GM23338 (cell line): ENCODE data around the gene FLRT2.

ENCODE experiments used
- TF ChIP-seq, protein P1 (sequence below): IDR thresholded peaks from one replicate; pipeline ENCODE4 v1.6.1; 2018; ENCODE audit warnings: antibody characterized with exemption; ENCODE audit not compliant: unreplicated experiment
- TF ChIP-seq, protein P2 (sequence below), 2 experiments: fragments of 200-600 bp in 1 of 2; sonication (generic) in 1 of 2; conservative IDR thresholded peaks; 2 replicates each; pipeline versions ENCODE4 v1.5.1 to v1.6.1; 2016 to 2017; ENCODE audit warnings: antibody characterized with exemption in 2 of 2, low read depth in 2 of 2, mild to moderate bottlenecking in 2 of 2, moderate library complexity in 1 of 2

DNA sequence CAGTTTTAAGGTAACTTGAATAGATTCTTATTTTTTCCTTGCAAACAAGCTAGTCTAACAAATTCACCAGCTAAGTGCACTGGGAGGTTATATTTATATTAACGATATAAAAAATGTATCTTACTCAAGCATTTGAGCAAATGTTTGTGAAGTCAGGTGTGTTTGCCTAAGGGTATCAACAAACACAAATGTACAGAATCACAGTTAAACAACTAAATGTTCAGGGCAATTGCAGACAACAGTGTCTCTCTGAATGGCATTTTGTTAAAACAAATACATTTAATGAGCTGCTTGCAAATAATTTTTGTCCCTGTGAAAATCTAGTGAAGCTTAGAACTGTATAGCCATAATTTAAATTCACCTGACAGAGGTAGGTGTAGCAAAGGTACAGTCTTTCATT is 28.2 kb upstream of the FLRT2 start:
- TF ChIP-seq, protein P1, sequence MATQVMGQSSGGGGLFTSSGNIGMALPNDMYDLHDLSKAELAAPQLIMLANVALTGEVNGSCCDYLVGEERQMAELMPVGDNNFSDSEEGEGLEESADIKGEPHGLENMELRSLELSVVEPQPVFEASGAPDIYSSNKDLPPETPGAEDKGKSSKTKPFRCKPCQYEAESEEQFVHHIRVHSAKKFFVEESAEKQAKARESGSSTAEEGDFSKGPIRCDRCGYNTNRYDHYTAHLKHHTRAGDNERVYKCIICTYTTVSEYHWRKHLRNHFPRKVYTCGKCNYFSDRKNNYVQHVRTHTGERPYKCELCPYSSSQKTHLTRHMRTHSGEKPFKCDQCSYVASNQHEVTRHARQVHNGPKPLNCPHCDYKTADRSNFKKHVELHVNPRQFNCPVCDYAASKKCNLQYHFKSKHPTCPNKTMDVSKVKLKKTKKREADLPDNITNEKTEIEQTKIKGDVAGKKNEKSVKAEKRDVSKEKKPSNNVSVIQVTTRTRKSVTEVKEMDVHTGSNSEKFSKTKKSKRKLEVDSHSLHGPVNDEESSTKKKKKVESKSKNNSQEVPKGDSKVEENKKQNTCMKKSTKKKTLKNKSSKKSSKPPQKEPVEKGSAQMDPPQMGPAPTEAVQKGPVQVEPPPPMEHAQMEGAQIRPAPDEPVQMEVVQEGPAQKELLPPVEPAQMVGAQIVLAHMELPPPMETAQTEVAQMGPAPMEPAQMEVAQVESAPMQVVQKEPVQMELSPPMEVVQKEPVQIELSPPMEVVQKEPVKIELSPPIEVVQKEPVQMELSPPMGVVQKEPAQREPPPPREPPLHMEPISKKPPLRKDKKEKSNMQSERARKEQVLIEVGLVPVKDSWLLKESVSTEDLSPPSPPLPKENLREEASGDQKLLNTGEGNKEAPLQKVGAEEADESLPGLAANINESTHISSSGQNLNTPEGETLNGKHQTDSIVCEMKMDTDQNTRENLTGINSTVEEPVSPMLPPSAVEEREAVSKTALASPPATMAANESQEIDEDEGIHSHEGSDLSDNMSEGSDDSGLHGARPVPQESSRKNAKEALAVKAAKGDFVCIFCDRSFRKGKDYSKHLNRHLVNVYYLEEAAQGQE: no peak
- TF ChIP-seq, protein P2, sequence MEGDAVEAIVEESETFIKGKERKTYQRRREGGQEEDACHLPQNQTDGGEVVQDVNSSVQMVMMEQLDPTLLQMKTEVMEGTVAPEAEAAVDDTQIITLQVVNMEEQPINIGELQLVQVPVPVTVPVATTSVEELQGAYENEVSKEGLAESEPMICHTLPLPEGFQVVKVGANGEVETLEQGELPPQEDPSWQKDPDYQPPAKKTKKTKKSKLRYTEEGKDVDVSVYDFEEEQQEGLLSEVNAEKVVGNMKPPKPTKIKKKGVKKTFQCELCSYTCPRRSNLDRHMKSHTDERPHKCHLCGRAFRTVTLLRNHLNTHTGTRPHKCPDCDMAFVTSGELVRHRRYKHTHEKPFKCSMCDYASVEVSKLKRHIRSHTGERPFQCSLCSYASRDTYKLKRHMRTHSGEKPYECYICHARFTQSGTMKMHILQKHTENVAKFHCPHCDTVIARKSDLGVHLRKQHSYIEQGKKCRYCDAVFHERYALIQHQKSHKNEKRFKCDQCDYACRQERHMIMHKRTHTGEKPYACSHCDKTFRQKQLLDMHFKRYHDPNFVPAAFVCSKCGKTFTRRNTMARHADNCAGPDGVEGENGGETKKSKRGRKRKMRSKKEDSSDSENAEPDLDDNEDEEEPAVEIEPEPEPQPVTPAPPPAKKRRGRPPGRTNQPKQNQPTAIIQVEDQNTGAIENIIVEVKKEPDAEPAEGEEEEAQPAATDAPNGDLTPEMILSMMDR (conservative IDR thresholded peaks at IDR 0.05; ENCODE audit: low read depth in 2 of 2): no peak
